GM19025 (cell line): Measurements from ENCODE around the gene SFRP4.
A peak's percentile ranks its signal among the peaks of the same experiment; 100 is the strongest.
"Not testable (repeated sequence)": the region's sequence is repeated elsewhere in the genome, so short reads cannot be mapped to it uniquely, and the experiment has no call there.

Experiments
- ATAC-seq: cut with Tn5 transposase; IDR thresholded peaks from one replicate; pipeline ENCODE4 v1.9.1; 2021; ENCODE audit warnings: mild to moderate bottlenecking, low read depth, moderate library complexity; ENCODE audit not compliant: unreplicated experiment

The SFRP4 gene

GRCh38 chr7:37916673-37917660, at the start of gene SFRP4:
Gene SFRP4 (minus strand): TSS chr7:37916817. CDS start chr7:37916537, 280 bp downstream.
- ATAC-seq = peak; percentile 24

- ATAC-seq = no peak
These were observed 47.6 kb upstream of the SFRP4 start for GRCh38 chr7:37964196-37964595.

GRCh38 chr7:37961251-37961650, 44.6 kb upstream of the SFRP4 start:
- no peak for ATAC-seq

GRCh38 chr7:37960483-37960882, 43.9 kb upstream of the SFRP4 start:
- no peak for ATAC-seq

- ATAC-seq = no peak
These were observed 40.8 kb upstream of the SFRP4 start for GRCh38 chr7:37957221-37957970.

- ATAC-seq = no peak
These were observed 40.2 kb upstream of the SFRP4 start for GRCh38 chr7:37956791-37957190.

- ATAC-seq = not testable (repeated sequence)
These were observed 37.6 kb upstream of the SFRP4 start for GRCh38 chr7:37954217-37954616.

- ATAC-seq = no peak
These were observed 35.6 kb upstream of the SFRP4 start for GRCh38 chr7:37952240-37952639.

GRCh38 chr7:37947941-37948210, 31.3 kb upstream of the SFRP4 start:
- ATAC-seq = no peak

- ATAC-seq = no peak
These were observed 30.7 kb upstream of the SFRP4 start for GRCh38 chr7:37947138-37947940.

GRCh38 chr7:37945336-37945735, 28.7 kb upstream of the SFRP4 start:
- ATAC-seq = no peak

- ATAC-seq = no peak
These were observed 28.1 kb upstream of the SFRP4 start for GRCh38 chr7:37944737-37945054.

GRCh38 chr7:37943905-37944736, 27.5 kb upstream of the SFRP4 start:
- ATAC-seq = peak; percentile 40

- ATAC-seq = peak; percentile 56
These were observed 26.5 kb upstream of the SFRP4 start for GRCh38 chr7:37942934-37943610.

GRCh38 chr7:37933018-37933566, 16.5 kb upstream of the SFRP4 start:
- ATAC-seq = no peak

- ATAC-seq = no peak
These were observed 15.9 kb upstream of the SFRP4 start for GRCh38 chr7:37932543-37932942.

GRCh38 chr7:37930226-37930948, 13.8 kb upstream of the SFRP4 start:
- ATAC-seq = no peak

GRCh38 chr7:37928878-37929277, 12.3 kb upstream of the SFRP4 start:
- ATAC-seq = no peak
